HG03442 (cell line): ENCODE results near the gene CNOT11.
"Not testable (repeated sequence)": the region's sequence is repeated elsewhere in the genome, so short reads cannot be mapped to it uniquely, and the experiment has no call there.

Source experiments
- ATAC-seq: cut with Tn5 transposase; IDR thresholded peaks from one replicate; pipeline ENCODE4 v1.9.1; 2021; ENCODE audit warnings: mild to moderate bottlenecking, moderate library complexity; ENCODE audit not compliant: unreplicated experiment

The CNOT11 gene

GRCh38 chr2:101307950-101308431 is 55.3 kb downstream of the CNOT11 start:
- peak; percentile 19 for ATAC-seq

- ATAC-seq, result peak; percentile 63
Observed at GRCh38 chr2:101308432-101309210, 55.9 kb downstream of the CNOT11 start, which contains the start of gene RNF149. Gene RNF149, minus strand, starts transcription at chr2:101308701. Its CDS starts 113 bp downstream, at chr2:101308588.

- ATAC-seq, result no peak
Observed at GRCh38 chr2:101310090-101310833, 57.6 kb downstream of the CNOT11 start.

- no peak for ATAC-seq
Observed at GRCh38 chr2:101310834-101311695, 58.4 kb downstream of the CNOT11 start.

GRCh38 chr2:101311696-101312017 is 59.0 kb downstream of the CNOT11 start:
- ATAC-seq, result no peak

GRCh38 chr2:101316568-101316967 is 63.9 kb downstream of the CNOT11 start:
- not testable (repeated sequence) for ATAC-seq
